HepG2 (cell line): ENCODE measurements around the gene SIVA1. TPM values are rescaled to one million over a fixed set of nuclear protein-coding genes. Genes with fewer than 3 reads are reported as not detected.

Experiments
- GABPB1 ChIP-seq: IDR thresholded peaks from 2 replicates; pipeline ENCODE4 v1.6.1; 2016; ENCODE audit warnings: mild to moderate bottlenecking, missing genetic modification reagents, moderate library complexity, missing compliant biosample characterization
- HOXA5 ChIP-seq: sonication (generic); formaldehyde crosslinking; IDR thresholded peaks from 2 replicates; pipeline ENCODE4 v1.4.0; 2020; ENCODE audit warnings: missing genetic modification reagents
- IRF2 ChIP-seq: IDR thresholded peaks from 2 replicates; pipeline ENCODE4 v1.6.1; 2018; ENCODE audit warnings: missing genetic modification reagents, missing compliant biosample characterization
- KAT8 ChIP-seq: IDR thresholded peaks from 2 replicates; pipeline ENCODE4 v1.6.1; 2016; ENCODE audit warnings: missing genetic modification reagents, missing compliant biosample characterization
- NFE2L2 ChIP-seq: fragments of 150-350 bp; IDR thresholded peaks from 2 replicates; pipeline ENCODE4 v1.6.1; 2014; ENCODE audit warnings: low read length
- SIX1 ChIP-seq: sonication (generic); formaldehyde crosslinking; IDR thresholded peaks from 2 replicates; pipeline ENCODE4 v1.4.0; 2020; ENCODE audit warnings: missing genetic modification reagents, borderline replicate concordance
- SOX13 ChIP-seq, 3 experiments: fragments of 450-650 bp in 1 of 3; sonication (generic) in 1 of 3; formaldehyde crosslinking in 1 of 3; IDR thresholded peaks in 2 of 3; conservative IDR thresholded peaks in 1 of 3; 2 replicates each; pipeline versions ENCODE4 v1.5.0 to v1.6.1; 2016 to 2020; ENCODE audit warnings: antibody characterized with exemption in 1 of 3, mild to moderate bottlenecking in 1 of 3, missing compliant biosample characterization in 1 of 3, missing genetic modification reagents in 1 of 3, moderate library complexity in 1 of 3
- TBP ChIP-seq: sonication (generic); formaldehyde crosslinking; IDR thresholded peaks from 2 replicates; pipeline ENCODE4 v1.5.0; 2020; ENCODE audit warnings: missing genetic modification reagents
- ZNF329 ChIP-seq: sonication (generic); formaldehyde crosslinking; IDR thresholded peaks from 2 replicates; pipeline ENCODE4 v1.9.0; 2021; ENCODE audit warnings: low read depth, mild to moderate bottlenecking, missing genetic modification reagents
- ZNF546 ChIP-seq: sonication (generic); formaldehyde crosslinking; conservative IDR thresholded peaks from 2 replicates; pipeline ENCODE4 v1.8.1; 2023; ENCODE audit warnings: mild to moderate bottlenecking, missing genetic modification reagents
- ZNF7 ChIP-seq: IDR thresholded peaks from 2 replicates; pipeline ENCODE4 v1.6.1; 2016; ENCODE audit warnings: missing biosample characterization, missing genetic modification reagents
- ZNF788 ChIP-seq: sonication (generic); formaldehyde crosslinking; IDR thresholded peaks from 2 replicates; pipeline ENCODE4 v1.5.0; 2020; ENCODE audit warnings: mild to moderate bottlenecking, missing genetic modification reagents, borderline replicate concordance
- ZNF839 ChIP-seq: sonication (generic); formaldehyde crosslinking; IDR thresholded peaks from 2 replicates; pipeline ENCODE4 v1.4.0; 2020; ENCODE audit warnings: missing genetic modification reagents, mild to moderate bottlenecking, borderline replicate concordance
- polyA plus RNA-seq, 8 experiments: library from polyadenylated mRNA; depleted of rRNA in 3 of 8; stranded (reverse) in 7 of 8; unstranded in 1 of 8; fragments of >200 nt; fragmentation: Illumina TruSeq in 4 of 8; extraction: Trizol in 4 of 8; gene quantifications; 2 replicates each; pipeline versions ENCODE4 v1.2.1 to v1.2.3, GENCODE V29; 2011 to 2016; ENCODE audit warnings: low read depth in 4 of 8, missing spikeins in 1 of 8, mixed read lengths in 1 of 8; ENCODE audit not compliant: insufficient read depth in 1 of 8
- total RNA-seq, 5 experiments: library from RNA; depleted of rRNA; stranded (reverse); fragments of >200 nt; fragmentation: Illumina TruSeq; extraction: Trizol; gene quantifications; 2 replicates each; pipeline ENCODE4 v1.2.3, GENCODE V29; 2016; ENCODE audit warnings: low read depth in 1 of 5
- TF ChIP-seq, protein P1 (sequence below): sonication (generic); formaldehyde crosslinking; IDR thresholded peaks from 2 replicates; pipeline ENCODE4 v1.4.0; 2020; ENCODE audit warnings: missing genetic modification reagents, borderline replicate concordance
- TF ChIP-seq, protein P2 (sequence below): sonication (generic); formaldehyde crosslinking; IDR thresholded peaks from 2 replicates; pipeline ENCODE4 v1.4.0; 2020; ENCODE audit warnings: mild to moderate bottlenecking, missing genetic modification reagents, borderline replicate concordance
- TF ChIP-seq, protein P3 (sequence below): sonication (generic); formaldehyde crosslinking; IDR thresholded peaks from 2 replicates; pipeline ENCODE4 v1.8.0; 2022; ENCODE audit warnings: mild to moderate bottlenecking, missing genetic modification reagents, borderline replicate concordance

SIVA1 gene
- total and polyA plus RNA-seq, 2 of the 13 experiments (the other 11 are each of a cell fraction or from before 2014, with no cell fraction given): 123 to 186 TPM

DNA sequence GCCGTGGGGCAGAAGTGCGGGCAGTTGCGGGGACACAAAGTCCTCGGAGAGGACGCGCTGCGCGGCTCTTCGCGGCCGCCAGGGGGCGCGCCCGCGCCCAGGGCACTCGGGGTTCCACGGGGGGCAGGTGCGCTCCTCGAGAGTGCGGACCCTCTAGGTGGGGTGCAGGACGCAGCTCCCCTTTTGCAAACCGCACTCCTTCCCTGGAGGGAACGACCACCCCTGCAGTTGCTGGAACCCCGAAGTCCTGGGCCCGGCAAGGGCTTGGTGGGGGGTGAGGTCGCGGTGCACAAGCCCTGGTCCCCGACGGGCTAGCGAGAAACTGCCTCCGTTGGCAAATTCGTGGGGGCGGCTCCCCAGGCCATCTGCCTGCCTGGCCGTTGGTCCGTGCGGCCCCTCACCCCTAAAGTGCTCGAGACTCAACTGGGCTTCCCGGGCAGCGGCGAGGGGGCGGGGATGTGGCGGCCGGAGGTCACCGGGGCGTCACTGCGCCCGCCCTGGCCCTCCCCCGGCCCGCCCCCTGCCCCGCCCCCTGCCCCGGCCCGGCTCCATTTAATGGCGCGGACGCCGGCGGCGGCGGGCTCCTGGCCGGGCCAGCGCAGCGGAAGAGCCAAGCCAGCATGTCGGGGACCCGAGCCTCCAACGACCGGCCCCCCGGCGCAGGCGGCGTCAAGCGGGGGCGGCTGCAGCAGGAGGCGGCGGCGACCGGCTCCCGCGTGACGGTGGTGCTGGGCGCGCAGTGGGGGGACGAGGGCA, 29.1 kb upstream of the SIVA1 start, which contains the start of gene ADSS1 (continued):
- TF ChIP-seq, protein P1, sequence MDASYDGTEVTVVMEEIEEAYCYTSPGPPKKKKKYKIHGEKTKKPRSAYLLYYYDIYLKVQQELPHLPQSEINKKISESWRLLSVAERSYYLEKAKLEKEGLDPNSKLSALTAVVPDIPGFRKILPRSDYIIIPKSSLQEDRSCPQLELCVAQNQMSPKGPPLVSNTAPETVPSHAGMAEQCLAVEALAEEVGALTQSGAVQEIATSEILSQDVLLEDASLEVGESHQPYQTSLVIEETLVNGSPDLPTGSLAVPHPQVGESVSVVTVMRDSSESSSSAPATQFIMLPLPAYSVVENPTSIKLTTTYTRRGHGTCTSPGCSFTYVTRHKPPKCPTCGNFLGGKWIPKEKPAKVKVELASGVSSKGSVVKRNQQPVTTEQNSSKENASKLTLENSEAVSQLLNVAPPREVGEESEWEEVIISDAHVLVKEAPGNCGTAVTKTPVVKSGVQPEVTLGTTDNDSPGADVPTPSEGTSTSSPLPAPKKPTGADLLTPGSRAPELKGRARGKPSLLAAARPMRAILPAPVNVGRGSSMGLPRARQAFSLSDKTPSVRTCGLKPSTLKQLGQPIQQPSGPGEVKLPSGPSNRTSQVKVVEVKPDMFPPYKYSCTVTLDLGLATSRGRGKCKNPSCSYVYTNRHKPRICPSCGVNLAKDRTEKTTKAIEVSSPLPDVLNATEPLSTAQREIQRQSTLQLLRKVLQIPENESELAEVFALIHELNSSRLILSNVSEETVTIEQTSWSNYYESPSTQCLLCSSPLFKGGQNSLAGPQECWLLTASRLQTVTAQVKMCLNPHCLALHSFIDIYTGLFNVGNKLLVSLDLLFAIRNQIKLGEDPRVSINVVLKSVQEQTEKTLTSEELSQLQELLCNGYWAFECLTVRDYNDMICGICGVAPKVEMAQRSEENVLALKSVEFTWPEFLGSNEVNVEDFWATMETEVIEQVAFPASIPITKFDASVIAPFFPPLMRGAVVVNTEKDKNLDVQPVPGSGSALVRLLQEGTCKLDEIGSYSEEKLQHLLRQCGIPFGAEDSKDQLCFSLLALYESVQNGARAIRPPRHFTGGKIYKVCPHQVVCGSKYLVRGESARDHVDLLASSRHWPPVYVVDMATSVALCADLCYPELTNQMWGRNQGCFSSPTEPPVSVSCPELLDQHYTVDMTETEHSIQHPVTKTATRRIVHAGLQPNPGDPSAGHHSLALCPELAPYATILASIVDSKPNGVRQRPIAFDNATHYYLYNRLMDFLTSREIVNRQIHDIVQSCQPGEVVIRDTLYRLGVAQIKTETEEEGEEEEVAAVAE (CRISPR knock-in tag): no peak
- TF ChIP-seq HOXA5 (CRISPR knock-in tag): peak; percentile 68; the same call in 1 of the 2 replicates
- TF ChIP-seq, protein P2, sequence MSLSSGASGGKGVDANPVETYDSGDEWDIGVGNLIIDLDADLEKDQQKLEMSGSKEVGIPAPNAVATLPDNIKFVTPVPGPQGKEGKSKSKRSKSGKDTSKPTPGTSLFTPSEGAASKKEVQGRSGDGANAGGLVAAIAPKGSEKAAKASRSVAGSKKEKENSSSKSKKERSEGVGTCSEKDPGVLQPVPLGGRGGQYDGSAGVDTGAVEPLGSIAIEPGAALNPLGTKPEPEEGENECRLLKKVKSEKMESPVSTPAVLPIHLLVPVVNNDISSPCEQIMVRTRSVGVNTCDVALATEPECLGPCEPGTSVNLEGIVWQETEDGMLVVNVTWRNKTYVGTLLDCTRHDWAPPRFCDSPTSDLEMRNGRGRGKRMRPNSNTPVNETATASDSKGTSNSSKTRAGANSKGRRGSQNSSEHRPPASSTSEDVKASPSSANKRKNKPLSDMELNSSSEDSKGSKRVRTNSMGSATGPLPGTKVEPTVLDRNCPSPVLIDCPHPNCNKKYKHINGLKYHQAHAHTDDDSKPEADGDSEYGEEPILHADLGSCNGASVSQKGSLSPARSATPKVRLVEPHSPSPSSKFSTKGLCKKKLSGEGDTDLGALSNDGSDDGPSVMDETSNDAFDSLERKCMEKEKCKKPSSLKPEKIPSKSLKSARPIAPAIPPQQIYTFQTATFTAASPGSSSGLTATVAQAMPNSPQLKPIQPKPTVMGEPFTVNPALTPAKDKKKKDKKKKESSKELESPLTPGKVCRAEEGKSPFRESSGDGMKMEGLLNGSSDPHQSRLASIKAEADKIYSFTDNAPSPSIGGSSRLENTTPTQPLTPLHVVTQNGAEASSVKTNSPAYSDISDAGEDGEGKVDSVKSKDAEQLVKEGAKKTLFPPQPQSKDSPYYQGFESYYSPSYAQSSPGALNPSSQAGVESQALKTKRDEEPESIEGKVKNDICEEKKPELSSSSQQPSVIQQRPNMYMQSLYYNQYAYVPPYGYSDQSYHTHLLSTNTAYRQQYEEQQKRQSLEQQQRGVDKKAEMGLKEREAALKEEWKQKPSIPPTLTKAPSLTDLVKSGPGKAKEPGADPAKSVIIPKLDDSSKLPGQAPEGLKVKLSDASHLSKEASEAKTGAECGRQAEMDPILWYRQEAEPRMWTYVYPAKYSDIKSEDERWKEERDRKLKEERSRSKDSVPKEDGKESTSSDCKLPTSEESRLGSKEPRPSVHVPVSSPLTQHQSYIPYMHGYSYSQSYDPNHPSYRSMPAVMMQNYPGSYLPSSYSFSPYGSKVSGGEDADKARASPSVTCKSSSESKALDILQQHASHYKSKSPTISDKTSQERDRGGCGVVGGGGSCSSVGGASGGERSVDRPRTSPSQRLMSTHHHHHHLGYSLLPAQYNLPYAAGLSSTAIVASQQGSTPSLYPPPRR (CRISPR knock-in tag): 0 out of 2 replicates have a peak, but pooled peaks have one; percentile 27
- TF ChIP-seq GABPB1 (CRISPR knock-in tag): peak; percentile 56; the same call in 1 of the 2 replicates
- TF ChIP-seq ZNF329: no peak
- TF ChIP-seq ZNF546: no peak
- TF ChIP-seq, protein P3, sequence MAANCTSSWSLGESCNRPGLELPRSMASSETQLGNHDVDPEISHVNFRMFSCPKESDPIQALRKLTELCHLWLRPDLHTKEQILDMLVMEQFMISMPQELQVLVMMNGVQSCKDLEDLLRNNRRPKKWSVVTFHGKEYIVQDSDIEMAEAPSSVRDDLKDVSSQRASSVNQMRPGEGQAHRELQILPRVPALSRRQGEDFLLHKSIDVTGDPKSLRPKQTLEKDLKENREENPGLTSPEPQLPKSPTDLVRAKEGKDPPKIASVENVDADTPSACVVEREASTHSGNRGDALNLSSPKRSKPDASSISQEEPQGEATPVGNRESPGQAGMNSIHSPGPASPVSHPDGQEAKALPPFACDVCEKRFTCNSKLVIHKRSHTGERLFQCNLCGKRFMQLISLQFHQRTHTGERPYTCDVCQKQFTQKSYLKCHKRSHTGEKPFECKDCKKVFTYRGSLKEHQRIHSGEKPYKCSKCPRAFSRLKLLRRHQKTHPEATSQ (CRISPR knock-in tag): no peak
- TF ChIP-seq TBP (CRISPR knock-in tag): peak; percentile 49; the same call in 1 of the 2 replicates
- TF ChIP-seq SIX1 (CRISPR knock-in tag): no peak
- peak; percentile 28; the same call in 1 of the 2 replicates for TF ChIP-seq ZNF839 (CRISPR knock-in tag)
- peak; percentile 19; the same call in 1 of the 2 replicates for TF ChIP-seq IRF2
- peak; percentile 6; the same call in 1 of the 2 replicates for TF ChIP-seq ZNF788 (CRISPR knock-in tag)
- no peak for TF ChIP-seq NFE2L2
- no peak for TF ChIP-seq ZNF7 (CRISPR knock-in tag)
- no peak for TF ChIP-seq SOX13 (IDR thresholded peaks at IDR 0.05)
- TF ChIP-seq SOX13 (CRISPR knock-in tag; conservative IDR thresholded peaks at IDR 0.05 in 1 of 2, IDR thresholded peaks at IDR 0.05 in 1 of 2): no peak; a peak in 1 of 4 replicates
- 0 out of 2 replicates have a peak, but pooled peaks have one; percentile 38 for TF ChIP-seq KAT8 (CRISPR knock-in tag)
